Measurements from ENCODE around the gene SMG7. TPM values are rescaled to one million over a fixed set of nuclear protein-coding genes. Genes with fewer than 3 reads are reported as not detected.

The SMG7 gene
- total RNA-seq, 1 experiment from 2014 or later: 21.1 TPM

- in situ Hi-C loops (cut with HindIII; ENCODE audit: low pct_unique_long_range_greater_than_20kb, low sequenced_read_pairs): no loop called here
- DNase-seq (ENCODE audit: low read depth, low spot score): no peak
Observed at GRCh38 chr1:183460596-183460995, 11.7 kb upstream of the SMG7 start.

GRCh38 chr1:183461350-183461749 lies 10.9 kb upstream of the SMG7 start:
- in situ Hi-C loops (cut with HindIII; ENCODE audit: low pct_unique_long_range_greater_than_20kb, low sequenced_read_pairs): no loop called here
- no peak for DNase-seq (ENCODE audit: low read depth, low spot score)

DNA sequence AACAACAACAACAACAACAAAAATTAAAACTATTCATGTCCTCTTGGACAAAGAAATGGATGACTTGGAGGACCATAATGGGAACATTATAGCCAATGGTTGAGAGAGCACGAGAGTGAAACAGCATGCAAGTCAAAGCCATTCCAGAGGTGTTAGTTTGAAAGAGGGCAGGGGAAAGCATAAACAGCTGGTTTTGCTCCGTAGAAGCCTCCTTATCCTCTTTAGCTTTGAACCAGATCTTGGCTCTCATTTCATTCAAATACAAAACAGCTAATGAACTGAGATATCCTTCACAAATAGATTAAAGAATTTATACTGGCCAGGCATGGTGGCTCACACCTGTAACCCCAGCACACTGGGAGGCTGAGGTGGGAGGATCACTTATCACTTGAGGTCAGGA lies 8.7 kb upstream of the SMG7 start:
- in situ Hi-C loops (cut with HindIII; ENCODE audit: low pct_unique_long_range_greater_than_20kb, low sequenced_read_pairs): no loop called here
- no peak for DNase-seq (ENCODE audit: low read depth, low spot score)

DNA sequence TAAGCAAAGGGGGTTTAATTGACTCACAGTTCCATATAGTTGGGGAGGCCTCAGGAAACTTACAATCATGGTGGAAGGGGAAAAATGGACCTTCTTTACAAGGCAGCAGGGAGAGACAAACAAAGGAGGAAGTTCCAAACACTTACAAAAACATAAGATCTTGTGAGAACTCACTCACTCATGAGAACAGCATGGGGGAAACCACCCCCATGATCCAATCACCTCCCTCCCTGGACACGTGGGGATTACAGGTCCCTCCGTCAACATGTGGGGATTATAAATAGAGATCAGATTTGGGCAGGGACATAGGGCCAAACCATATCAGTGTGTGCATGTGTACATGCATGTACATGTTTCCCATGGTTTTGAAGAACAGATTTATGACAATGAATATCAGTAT lies 5.5 kb upstream of the SMG7 start:
- DNase-seq (ENCODE audit: low read depth, low spot score): peak; percentile 10
- in situ Hi-C loops (cut with HindIII; ENCODE audit: low pct_unique_long_range_greater_than_20kb, low sequenced_read_pairs): no loop called here

DNA sequence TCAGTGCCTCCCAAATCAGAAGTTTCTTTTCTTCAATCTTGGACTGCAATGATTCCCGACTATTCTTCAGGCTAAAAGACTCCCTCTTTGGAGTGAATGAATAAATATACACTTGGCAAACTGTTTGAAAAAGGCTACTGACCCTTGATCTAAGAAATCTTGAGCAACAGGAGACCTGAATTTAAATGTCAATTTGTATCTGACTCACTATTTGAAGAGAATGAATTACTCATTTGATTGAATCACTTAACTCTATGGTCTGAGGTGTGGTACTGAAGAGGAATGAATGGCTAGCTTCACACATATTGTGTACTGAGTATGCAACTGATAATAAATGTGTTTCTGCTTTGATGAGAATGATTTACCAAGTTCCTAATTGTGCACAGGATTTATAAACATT lies 4.6 kb upstream of the SMG7 start:
- DNase-seq (ENCODE audit: low read depth, low spot score): no peak

GRCh38 chr1:183470147-183470960 lies 1.9 kb upstream of the SMG7 start:
- in situ Hi-C loops (cut with HindIII; ENCODE audit: low pct_unique_long_range_greater_than_20kb, low sequenced_read_pairs): no loop called here
- peak; percentile 82 for DNase-seq (ENCODE audit: low read depth, low spot score)

More for the DNA sequence above, 4.6 kb upstream of the SMG7 start:
- in situ Hi-C loops (cut with HindIII; ENCODE audit: low pct_unique_long_range_greater_than_20kb, low sequenced_read_pairs): no loop called here

DNA sequence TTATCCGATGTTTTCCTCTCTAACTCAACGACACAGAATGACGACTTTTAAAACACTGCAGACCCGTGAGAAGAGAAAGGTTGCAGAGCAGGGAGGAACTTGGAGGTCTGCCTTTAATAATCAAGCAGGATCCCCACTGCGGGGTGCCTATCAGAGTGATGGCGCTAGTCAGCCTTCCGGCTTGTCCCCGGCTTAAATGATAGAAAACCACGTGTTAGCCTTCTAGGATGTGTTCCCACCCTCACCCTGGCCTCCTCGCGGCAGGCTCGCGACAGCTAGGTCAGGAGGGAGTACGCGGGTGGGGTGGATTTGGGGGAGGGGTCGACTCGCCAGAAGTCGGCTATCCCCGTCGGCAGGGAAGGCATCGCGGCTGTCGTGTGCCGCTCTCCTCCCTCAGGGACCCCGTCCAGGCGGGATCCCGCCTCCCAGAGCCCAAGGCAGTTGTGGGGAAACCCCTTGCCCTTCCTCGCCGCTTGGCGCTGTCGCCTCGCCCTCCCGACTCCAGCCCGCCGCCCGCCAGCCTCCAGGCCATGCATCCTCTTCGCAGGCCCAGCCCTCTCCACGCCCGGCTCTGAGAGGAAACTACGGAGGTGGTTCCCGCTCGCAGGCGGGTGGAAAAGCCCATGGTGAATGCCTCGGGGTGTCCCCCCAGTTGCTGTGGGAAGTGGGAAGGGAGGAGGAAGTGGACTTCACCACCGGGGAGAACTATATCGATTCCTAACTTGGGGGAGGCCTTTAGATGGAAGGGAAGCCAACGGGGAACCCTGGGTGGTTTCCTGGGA lies 1.1 kb upstream of the SMG7 start:
- in situ Hi-C loops (cut with HindIII; ENCODE audit: low pct_unique_long_range_greater_than_20kb, low sequenced_read_pairs): no loop called here
- DNase-seq (ENCODE audit: low read depth, low spot score): peak; percentile 81

- in situ Hi-C loops (cut with HindIII; ENCODE audit: low pct_unique_long_range_greater_than_20kb, low sequenced_read_pairs): no loop called here
- DNase-seq (ENCODE audit: low read depth, low spot score): peak; percentile 95
Observed at GRCh38 chr1:183471743-183472487, 384 bp upstream of the SMG7 start.

DNA sequence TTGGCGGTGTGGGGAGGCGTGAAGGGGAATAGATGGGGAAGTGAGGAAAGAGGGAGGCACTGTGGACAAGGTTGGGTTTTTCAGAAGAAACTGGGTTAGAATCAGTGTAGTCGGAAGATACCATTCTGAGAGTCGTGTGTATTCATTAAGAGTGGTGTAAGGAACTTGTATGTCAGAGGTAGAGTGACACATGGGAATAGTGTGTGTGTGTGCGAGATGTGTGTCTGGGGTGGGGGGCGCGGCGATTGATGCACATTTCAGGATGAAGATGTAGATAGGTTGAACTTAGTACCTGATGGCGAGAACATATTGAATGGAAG lies 878 bp downstream of the SMG7 start:
- in situ Hi-C loops (cut with HindIII; ENCODE audit: low pct_unique_long_range_greater_than_20kb, low sequenced_read_pairs): no loop called here
- no peak for DNase-seq (ENCODE audit: low read depth, low spot score)

DNA sequence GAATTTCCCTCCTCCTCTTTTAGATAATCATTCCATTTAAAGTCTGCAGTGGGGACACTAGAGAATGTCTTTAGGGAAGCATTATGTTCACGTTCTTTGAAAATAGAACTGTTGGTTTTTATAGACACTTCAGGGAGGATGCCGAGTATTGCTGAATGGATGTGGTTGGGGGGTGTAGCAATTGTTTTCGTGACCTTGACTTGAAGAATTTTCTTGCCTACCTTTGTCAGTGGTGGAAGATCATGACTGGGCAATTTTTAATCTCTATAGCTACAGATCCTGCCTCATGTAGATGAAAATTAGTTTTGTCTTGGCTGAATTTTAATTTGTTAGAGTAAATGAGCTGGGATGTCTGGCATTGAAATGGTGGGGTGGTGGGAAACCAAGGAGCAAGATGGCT lies 3.8 kb downstream of the SMG7 start:
- in situ Hi-C loops (cut with HindIII; ENCODE audit: low pct_unique_long_range_greater_than_20kb, low sequenced_read_pairs): no loop called here
- DNase-seq (ENCODE audit: low read depth, low spot score): no peak

DNA sequence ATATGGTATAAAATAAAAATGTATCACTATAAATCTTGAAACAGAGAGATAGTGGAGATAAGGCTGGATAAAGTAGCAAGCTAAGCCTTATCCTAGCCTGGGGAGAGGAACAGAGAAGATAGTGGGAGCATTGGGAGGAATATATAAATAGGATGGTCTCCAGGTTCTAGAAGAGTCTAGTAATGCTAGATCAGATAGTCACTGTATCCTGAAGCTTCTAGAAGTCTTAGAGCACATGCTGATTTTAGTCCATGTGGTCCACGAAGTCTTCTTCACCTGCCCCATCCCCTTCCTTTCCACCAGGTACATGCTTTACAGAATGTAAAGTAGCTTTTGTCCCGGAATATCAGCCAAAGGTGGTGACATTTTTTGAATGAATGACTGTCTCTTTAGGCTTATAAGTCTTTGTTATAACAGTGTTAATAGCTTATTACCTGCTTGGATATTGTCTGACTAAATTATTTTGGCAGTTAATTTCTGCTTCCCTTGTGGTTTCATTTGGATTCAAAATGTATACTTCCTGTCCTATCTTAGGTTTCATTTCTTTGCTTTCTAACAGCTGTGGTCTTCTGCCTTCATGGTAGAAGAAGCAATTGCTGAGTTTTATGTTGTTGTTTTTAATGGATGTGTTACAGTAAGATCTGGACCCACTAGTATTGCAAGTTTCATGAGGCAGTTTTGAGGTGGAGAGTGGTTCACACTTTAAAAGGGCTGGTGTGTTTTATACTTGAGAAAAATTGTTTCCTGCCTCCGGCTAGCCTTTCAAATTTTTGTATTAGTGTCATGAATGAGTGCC lies 5.9 kb downstream of the SMG7 start:
- in situ Hi-C loops (cut with HindIII; ENCODE audit: low pct_unique_long_range_greater_than_20kb, low sequenced_read_pairs): no loop called here
- no peak for DNase-seq (ENCODE audit: low read depth, low spot score)

DNA sequence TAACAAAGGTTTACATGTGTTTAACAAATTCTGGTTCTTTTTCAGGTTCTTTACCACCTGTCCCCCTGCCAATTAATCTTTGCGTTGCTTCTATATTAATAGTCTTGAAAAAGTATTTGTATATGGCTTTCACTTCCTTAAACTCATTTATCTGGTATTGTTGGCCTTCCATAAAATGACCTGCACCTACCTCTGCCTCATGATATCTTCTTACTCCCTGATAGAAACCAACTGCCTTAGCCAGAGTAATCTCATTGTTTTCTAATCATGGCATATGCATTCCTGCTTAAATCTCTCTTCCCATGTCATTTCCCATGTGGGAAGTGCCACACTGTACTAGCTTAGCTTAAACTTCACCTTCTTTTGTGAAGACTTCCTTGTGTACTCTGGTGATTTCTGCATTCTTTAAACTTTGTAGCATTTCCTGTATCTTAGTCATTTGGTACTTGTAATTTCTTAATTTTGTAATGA lies 8.7 kb downstream of the SMG7 start:
- no peak for DNase-seq (ENCODE audit: low read depth, low spot score)
- in situ Hi-C loops (cut with HindIII; ENCODE audit: low pct_unique_long_range_greater_than_20kb, low sequenced_read_pairs): no loop called here

GRCh38 chr1:183483224-183483623 lies 10.9 kb downstream of the SMG7 start:
- DNase-seq (ENCODE audit: low read depth, low spot score): no peak
- in situ Hi-C loops (cut with HindIII; ENCODE audit: low pct_unique_long_range_greater_than_20kb, low sequenced_read_pairs): no loop called here

GRCh38 chr1:183484254-183484653 lies 12.0 kb downstream of the SMG7 start:
- in situ Hi-C loops (cut with HindIII; ENCODE audit: low pct_unique_long_range_greater_than_20kb, low sequenced_read_pairs): no loop called here

GRCh38 chr1:183484851-183485250 lies 12.6 kb downstream of the SMG7 start:
- in situ Hi-C loops (cut with HindIII; ENCODE audit: low pct_unique_long_range_greater_than_20kb, low sequenced_read_pairs): no loop called here
- DNase-seq (ENCODE audit: low read depth, low spot score): no peak

More at GRCh38 chr1:183484254-183484653, 12.0 kb downstream of the SMG7 start:
- peak; percentile 8 for DNase-seq (ENCODE audit: low read depth, low spot score)

GRCh38 chr1:183487674-183488442 lies 15.6 kb downstream of the SMG7 start:
- in situ Hi-C loops (cut with HindIII; ENCODE audit: low pct_unique_long_range_greater_than_20kb, low sequenced_read_pairs): no loop called here
- no peak for DNase-seq (ENCODE audit: low read depth, low spot score)

DNA sequence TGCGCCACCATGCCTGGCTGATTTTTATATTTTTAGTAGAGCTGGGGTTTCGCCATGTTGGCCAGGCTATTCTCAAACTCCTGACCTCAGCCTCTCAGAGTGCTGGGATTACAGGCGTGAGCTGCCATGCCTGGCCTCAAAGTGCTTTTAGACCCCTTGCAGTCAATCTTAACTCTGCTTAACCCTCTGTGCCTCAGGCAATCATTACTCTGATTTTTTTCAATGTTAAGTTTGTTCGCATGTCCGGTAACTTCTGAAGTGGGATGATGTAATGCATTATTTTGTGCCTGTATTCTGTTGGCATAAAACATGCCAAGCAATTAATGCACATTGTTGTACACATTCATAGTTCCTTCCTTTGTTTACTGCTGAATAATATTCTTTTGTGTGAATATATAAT lies 18.6 kb downstream of the SMG7 start:
- in situ Hi-C loops (cut with HindIII; ENCODE audit: low pct_unique_long_range_greater_than_20kb, low sequenced_read_pairs): no loop called here
- no peak for DNase-seq (ENCODE audit: low read depth, low spot score)
